ENCODE data around the gene FOLR3. TPM values are rescaled to one million over a fixed set of nuclear protein-coding genes. Genes with fewer than 3 reads are reported as not detected.
"Not testable (repeated sequence)": the region's sequence is repeated elsewhere in the genome, so short reads cannot be mapped to it uniquely, and the experiment has no call there.

FOLR3 gene
- total RNA-seq, 2 donors from 2014 or later = not detected

DNA sequence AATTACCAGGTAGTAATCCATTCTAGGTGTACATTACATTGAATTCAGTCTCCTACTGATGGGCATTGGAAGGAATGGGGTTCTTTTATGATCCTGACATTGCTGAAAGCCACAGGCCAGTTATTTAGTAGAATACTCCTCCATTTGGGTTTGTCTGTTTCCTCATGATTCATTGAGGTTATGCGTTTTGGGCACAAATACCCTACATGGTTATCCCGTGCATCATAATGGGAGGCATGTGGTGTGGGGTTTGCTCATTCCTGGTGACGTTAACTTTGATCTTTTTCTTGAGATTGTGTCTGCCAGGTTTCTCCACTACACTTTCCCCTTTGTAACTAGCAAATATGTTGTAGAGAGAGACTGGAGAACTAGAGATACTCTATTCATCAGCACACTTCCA, 5.5 kb downstream of the FOLR3 start:
- Histone ChIP-seq H3K4me1 (no peaks in the 10 kb centered on the region), H3K4me3 (no peak overlapping the region), H3K36me3 (no peaks in the 10 kb centered on the region), H3K9me3 (no peaks in the 10 kb centered on the region), H3K9ac (ENCODE audit: low read depth in 2 of 2, low read length in 2 of 2) (no peak overlapping the region), H3K27me3 (no peaks in the 10 kb centered on the region), H3K27ac (no peak overlapping the region)
- DNase-seq = no peak
- TF ChIP-seq, protein P1, sequence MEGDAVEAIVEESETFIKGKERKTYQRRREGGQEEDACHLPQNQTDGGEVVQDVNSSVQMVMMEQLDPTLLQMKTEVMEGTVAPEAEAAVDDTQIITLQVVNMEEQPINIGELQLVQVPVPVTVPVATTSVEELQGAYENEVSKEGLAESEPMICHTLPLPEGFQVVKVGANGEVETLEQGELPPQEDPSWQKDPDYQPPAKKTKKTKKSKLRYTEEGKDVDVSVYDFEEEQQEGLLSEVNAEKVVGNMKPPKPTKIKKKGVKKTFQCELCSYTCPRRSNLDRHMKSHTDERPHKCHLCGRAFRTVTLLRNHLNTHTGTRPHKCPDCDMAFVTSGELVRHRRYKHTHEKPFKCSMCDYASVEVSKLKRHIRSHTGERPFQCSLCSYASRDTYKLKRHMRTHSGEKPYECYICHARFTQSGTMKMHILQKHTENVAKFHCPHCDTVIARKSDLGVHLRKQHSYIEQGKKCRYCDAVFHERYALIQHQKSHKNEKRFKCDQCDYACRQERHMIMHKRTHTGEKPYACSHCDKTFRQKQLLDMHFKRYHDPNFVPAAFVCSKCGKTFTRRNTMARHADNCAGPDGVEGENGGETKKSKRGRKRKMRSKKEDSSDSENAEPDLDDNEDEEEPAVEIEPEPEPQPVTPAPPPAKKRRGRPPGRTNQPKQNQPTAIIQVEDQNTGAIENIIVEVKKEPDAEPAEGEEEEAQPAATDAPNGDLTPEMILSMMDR (IDR thresholded peaks at IDR 0.05) = no peak
- intact Hi-C loops (cut with DNase I) = loop anchor here (5.0 kb wide), 1 partner anchor 41 kb away; no protein-coding TSS in a partner anchor

DNA sequence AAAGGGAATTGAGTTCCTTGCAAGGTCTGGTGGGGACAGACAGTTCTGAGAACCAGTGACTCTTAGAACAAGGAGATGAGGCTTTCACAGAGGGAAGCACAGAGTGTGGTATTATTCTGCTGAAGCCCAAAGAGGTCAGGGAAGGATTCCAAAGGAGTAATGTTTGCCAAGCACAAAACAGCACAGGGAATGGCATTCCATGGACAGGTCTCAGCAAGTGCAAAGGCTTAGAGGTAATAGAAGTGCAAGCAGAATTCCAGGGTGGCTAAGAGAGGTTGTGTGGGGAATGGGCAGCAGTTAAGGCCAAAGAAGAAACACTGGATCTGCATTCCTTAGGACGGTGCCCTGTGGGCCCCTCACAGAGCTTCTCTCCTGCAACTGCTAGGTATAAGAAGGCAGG, 6.6 kb downstream of the FOLR3 start:
- H3K9ac ChIP-seq (ENCODE audit: low read depth in 2 of 2, low read length in 2 of 2); DNase-seq; H3K9me3 ChIP-seq; H3K27me3 ChIP-seq; H3K4me3 ChIP-seq; H3K4me1 ChIP-seq; H3K27ac ChIP-seq; H3K36me3 ChIP-seq: not testable (repeated sequence)
- intact Hi-C loops (cut with DNase I) = loop anchor here (5.0 kb wide), 1 partner anchor 40 kb away; no protein-coding TSS in a partner anchor

DNA sequence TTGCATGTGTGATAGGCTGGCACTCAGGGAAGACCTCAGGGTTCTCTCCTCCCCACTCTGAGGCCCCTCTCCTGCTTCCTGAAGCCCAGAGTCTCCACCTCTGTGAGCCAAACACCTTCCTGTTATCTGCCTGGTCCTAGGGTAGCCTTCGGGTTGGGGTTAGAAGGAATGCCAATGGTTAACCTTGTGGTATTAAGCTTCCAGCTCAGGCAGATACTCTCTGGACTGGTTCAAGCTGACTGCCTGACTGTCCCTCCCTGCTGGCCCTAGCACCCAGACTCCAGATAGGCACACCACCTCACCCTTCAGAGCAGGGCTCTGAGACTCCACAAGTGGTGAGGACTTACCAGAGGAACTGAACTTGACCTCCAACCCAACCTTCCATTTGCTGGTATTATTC, 7.0 kb downstream of the FOLR3 start:
- not testable (repeated sequence) for H3K9ac ChIP-seq (ENCODE audit: low read depth in 2 of 2, low read length in 2 of 2); H3K36me3 ChIP-seq; H3K27ac ChIP-seq; DNase-seq; H3K9me3 ChIP-seq; H3K27me3 ChIP-seq; H3K4me1 ChIP-seq; H3K4me3 ChIP-seq
- intact Hi-C loops (cut with DNase I) = loop anchor here (5.0 kb wide), 1 partner anchor 40 kb away; no protein-coding TSS in a partner anchor

DNA sequence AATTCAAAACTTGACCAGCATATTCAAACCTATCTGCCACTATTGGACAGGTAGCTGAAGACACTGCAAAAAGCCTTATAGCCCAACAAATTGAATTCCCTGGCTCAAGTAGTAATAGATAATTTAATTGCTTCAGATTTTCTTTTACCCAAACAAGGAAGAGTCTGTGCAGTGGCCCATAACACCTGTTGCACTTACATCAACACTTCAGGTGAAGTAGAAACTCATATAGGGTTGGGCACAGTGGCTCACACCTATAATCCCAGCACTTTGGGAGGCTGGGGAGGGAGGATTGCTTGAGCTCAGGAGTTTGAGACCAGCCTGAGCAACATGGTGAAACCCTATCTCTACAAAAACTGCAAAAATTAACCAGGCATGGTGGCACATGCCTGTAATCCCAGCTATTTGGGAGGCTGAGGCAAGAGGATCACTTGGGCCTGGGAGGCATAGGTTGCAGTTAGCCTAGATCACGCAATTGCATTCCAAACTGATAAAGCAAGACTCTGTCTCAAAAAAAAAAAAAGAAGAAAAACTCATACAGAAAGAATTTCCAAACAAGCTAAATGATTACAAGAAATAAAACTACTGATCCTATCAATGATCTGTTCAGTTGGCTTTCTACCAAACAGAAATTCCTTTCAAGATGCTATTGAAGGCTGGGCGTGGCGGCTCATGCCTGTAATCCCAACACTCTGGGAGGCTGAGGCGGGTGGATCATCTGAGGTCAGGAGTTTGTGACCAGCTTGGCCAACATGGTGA, 9.5 kb downstream of the FOLR3 start:
- H3K9ac ChIP-seq (ENCODE audit: low read depth in 2 of 2, low read length in 2 of 2) = no peak overlapping the region
- H3K27me3 ChIP-seq = no peaks in the 10 kb centered on the region
- intact Hi-C loops (cut with DNase I) = loop anchor here (5.0 kb wide), 1 partner anchor 37 kb away; no protein-coding TSS in a partner anchor
- TF ChIP-seq, protein P1 (IDR thresholded peaks at IDR 0.05) = no peak
- no peaks in the 10 kb centered on the region for H3K9me3 ChIP-seq
- no peak for DNase-seq
- H3K4me3 ChIP-seq = no peak overlapping the region
- no peaks in the 10 kb centered on the region for H3K4me1 ChIP-seq
- no peaks in the 10 kb centered on the region for H3K36me3 ChIP-seq
- no peak overlapping the region for H3K27ac ChIP-seq

DNA sequence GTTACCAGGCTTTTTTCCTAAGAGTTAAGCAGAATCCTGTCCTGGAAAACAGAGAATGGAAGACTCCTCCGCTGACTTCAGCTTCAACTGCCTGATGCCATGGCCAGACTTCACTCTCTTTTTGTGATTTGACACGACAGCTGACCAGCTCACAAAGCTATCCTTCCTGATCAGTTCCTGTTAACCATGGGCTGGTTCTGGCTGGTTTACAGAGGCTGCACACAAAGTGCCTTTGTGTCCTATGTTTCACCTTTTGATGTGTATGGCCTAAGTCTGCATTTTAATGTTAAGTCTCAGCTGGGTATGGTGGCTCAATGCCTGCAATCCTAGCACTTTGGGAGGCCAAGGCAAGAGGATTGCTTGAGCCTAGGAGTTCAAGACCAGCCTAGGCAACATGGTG, 11.1 kb downstream of the FOLR3 start:
- no peak overlapping the region for H3K27ac ChIP-seq
- H3K9ac ChIP-seq (ENCODE audit: low read depth in 2 of 2, low read length in 2 of 2) = no peak overlapping the region
- H3K4me1 ChIP-seq = no peaks in the 10 kb centered on the region
- TF ChIP-seq, protein P1 (IDR thresholded peaks at IDR 0.05) = no peak
- no peaks in the 10 kb centered on the region for H3K27me3 ChIP-seq
- intact Hi-C loops (cut with DNase I) = no loop called here
- no peak overlapping the region for H3K4me3 ChIP-seq
- H3K9me3 ChIP-seq = no peaks in the 10 kb centered on the region
- H3K36me3 ChIP-seq = no peaks in the 10 kb centered on the region
- no peak for DNase-seq

DNA sequence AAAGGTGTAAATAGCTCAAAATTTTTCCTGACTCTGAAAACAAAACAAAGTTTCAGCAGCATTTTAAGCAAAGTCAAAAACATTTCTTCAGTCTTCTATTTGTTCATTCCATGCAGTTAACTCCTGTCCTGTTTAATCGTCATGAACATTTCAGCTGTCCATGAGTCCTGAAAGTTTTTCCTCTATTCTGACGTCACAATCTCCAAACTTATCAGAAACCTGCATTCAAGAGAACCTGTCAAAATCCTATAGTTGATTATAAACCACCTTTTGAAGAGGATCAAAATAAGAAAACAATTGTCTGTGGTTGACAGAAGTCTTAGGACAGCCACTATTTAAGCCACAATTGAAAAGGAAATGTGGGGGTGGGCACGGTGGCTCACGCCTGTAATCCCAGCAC, 15.4 kb downstream of the FOLR3 start:
- no peaks in the 10 kb centered on the region for H3K27me3 ChIP-seq
- H3K9ac ChIP-seq (ENCODE audit: low read depth in 2 of 2, low read length in 2 of 2) = no peak overlapping the region
- H3K36me3 ChIP-seq = no peaks in the 10 kb centered on the region
- TF ChIP-seq, protein P1 (IDR thresholded peaks at IDR 0.05) = no peak
- intact Hi-C loops (cut with DNase I) = no loop called here
- H3K9me3 ChIP-seq = no peaks in the 10 kb centered on the region
- H3K27ac ChIP-seq = no peak overlapping the region
- no peaks in the 10 kb centered on the region for H3K4me1 ChIP-seq
- no peak for DNase-seq
- H3K4me3 ChIP-seq = no peak overlapping the region

DNA sequence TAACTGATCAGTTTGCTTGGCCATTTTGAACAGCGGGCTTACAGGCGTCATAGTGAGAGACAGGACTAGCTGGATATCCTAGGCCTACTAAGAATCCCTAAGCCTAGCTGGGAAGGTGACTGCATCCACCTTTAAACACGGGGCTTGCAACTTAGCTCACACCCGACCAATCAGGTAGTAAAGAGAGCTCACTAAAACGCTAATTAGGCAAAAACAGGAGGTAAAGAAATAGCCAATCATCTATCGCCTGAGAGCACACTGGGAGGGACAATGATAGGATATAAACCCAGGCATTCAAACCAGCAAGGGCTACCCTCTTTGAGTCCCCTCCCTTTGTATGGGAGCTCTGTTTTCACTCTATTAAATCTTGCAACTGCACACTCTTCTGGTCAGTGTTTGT, 18.3 kb downstream of the FOLR3 start:
- H3K27ac ChIP-seq; H3K4me1 ChIP-seq; intact Hi-C loops (cut with DNase I); H3K27me3 ChIP-seq; H3K36me3 ChIP-seq; H3K4me3 ChIP-seq; DNase-seq; H3K9ac ChIP-seq (ENCODE audit: low read depth in 2 of 2, low read length in 2 of 2); H3K9me3 ChIP-seq: not testable (repeated sequence)
